ENCODE measurements around the gene EPN2.
"Not testable (repeated sequence)": the region's sequence is repeated elsewhere in the genome, so short reads cannot be mapped to it uniquely, and the experiment has no call there.

DNA sequence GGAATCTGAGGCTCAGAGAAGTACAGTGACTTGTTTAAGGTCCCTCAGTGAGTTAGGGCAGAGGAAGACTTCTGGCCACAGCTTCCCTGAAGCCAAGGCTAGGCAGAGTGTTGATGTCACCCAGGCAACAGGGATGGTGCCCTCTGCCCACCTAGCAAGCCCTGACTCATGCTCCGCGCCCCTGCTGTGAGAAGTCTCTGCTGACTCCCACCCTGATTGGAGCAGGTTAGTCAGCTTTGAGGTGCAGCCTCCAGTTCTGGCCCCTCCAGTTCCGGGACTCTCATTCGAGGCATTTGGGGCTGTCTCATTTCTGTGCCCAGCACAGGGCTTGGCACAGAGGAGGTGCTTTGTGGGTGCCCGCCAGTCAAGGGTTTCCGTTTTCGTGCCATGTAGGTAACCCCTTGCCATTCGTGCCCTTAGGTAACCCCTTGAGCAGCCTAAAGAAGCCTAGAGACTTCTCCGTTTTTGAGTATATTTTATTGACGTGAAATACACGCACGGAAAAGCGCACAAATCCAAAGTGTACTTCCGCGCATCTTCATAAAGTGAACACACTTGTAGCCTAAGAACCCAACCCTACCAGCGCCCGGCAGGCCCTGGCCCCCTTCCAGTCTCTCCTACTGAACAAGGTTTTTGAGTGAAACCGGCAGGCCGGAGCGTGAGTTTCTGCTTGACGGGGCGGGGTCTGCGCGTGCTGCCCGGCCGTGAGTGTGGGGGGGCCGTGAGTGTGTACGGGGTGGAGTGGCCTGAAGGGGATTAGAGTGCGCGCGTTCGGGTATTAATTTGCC lies 621 bp upstream of the EPN2 start:
- TF ChIP-seq, protein P1, sequence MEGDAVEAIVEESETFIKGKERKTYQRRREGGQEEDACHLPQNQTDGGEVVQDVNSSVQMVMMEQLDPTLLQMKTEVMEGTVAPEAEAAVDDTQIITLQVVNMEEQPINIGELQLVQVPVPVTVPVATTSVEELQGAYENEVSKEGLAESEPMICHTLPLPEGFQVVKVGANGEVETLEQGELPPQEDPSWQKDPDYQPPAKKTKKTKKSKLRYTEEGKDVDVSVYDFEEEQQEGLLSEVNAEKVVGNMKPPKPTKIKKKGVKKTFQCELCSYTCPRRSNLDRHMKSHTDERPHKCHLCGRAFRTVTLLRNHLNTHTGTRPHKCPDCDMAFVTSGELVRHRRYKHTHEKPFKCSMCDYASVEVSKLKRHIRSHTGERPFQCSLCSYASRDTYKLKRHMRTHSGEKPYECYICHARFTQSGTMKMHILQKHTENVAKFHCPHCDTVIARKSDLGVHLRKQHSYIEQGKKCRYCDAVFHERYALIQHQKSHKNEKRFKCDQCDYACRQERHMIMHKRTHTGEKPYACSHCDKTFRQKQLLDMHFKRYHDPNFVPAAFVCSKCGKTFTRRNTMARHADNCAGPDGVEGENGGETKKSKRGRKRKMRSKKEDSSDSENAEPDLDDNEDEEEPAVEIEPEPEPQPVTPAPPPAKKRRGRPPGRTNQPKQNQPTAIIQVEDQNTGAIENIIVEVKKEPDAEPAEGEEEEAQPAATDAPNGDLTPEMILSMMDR (IDR thresholded peaks at IDR 0.05; ENCODE audit: poor library complexity, severe bottlenecking), result not testable (repeated sequence)
- TF ChIP-seq EZH2 (IDR thresholded peaks at IDR 0.05; ENCODE audit: borderline replicate concordance, insufficient read depth, low read length, poor library complexity, severe bottlenecking); POLR2AphosphoS5 (IDR thresholded peaks at IDR 0.05): not testable (repeated sequence)
- TF ChIP-seq, protein P2, sequence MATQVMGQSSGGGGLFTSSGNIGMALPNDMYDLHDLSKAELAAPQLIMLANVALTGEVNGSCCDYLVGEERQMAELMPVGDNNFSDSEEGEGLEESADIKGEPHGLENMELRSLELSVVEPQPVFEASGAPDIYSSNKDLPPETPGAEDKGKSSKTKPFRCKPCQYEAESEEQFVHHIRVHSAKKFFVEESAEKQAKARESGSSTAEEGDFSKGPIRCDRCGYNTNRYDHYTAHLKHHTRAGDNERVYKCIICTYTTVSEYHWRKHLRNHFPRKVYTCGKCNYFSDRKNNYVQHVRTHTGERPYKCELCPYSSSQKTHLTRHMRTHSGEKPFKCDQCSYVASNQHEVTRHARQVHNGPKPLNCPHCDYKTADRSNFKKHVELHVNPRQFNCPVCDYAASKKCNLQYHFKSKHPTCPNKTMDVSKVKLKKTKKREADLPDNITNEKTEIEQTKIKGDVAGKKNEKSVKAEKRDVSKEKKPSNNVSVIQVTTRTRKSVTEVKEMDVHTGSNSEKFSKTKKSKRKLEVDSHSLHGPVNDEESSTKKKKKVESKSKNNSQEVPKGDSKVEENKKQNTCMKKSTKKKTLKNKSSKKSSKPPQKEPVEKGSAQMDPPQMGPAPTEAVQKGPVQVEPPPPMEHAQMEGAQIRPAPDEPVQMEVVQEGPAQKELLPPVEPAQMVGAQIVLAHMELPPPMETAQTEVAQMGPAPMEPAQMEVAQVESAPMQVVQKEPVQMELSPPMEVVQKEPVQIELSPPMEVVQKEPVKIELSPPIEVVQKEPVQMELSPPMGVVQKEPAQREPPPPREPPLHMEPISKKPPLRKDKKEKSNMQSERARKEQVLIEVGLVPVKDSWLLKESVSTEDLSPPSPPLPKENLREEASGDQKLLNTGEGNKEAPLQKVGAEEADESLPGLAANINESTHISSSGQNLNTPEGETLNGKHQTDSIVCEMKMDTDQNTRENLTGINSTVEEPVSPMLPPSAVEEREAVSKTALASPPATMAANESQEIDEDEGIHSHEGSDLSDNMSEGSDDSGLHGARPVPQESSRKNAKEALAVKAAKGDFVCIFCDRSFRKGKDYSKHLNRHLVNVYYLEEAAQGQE (IDR thresholded peaks at IDR 0.05; ENCODE audit: borderline replicate concordance), result not testable (repeated sequence)
